ENCODE measurements around the gene UVRAG.

Gene UVRAG

DNA sequence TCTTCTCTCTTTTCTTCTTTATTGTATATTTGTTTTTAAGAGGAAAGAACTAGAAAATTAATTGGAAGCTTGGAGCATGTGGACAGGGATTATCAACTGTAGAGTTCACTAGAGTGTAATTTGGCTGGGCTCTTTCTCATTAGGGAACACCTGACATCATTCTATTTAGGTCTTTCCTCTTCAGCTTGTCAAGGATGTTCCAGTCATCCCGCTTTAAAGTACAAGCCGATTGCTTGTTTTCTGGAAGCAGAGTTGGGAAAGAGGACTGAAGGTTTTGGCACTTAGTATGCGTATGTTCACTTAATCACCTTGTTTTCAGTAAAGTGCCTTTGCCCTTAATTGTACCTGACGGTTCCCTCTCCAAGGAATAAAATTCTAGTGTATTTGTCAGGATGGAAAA is 279.7 kb downstream of the UVRAG start:
- peaks cover 7% of the 10 kb centered on the region for H3K36me3 ChIP-seq (ENCODE audit: control insufficient read depth, insufficient read depth, low read length)
- H3K27me3 ChIP-seq (replicated peaks; ENCODE audit: control insufficient read depth, insufficient read depth, low read length): no peaks in the 10 kb centered on the region
- DNase-seq (ENCODE audit: extremely low read depth, insufficient read length): no peak
- TF ChIP-seq, protein P1, sequence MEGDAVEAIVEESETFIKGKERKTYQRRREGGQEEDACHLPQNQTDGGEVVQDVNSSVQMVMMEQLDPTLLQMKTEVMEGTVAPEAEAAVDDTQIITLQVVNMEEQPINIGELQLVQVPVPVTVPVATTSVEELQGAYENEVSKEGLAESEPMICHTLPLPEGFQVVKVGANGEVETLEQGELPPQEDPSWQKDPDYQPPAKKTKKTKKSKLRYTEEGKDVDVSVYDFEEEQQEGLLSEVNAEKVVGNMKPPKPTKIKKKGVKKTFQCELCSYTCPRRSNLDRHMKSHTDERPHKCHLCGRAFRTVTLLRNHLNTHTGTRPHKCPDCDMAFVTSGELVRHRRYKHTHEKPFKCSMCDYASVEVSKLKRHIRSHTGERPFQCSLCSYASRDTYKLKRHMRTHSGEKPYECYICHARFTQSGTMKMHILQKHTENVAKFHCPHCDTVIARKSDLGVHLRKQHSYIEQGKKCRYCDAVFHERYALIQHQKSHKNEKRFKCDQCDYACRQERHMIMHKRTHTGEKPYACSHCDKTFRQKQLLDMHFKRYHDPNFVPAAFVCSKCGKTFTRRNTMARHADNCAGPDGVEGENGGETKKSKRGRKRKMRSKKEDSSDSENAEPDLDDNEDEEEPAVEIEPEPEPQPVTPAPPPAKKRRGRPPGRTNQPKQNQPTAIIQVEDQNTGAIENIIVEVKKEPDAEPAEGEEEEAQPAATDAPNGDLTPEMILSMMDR (IDR thresholded peaks at IDR 0.05; ENCODE audit: insufficient read depth, low read length, poor library complexity, severe bottlenecking): no peak
- H3K4me3 ChIP-seq (replicated peaks; ENCODE audit: low read depth, low read length): no peak overlapping the region

DNA sequence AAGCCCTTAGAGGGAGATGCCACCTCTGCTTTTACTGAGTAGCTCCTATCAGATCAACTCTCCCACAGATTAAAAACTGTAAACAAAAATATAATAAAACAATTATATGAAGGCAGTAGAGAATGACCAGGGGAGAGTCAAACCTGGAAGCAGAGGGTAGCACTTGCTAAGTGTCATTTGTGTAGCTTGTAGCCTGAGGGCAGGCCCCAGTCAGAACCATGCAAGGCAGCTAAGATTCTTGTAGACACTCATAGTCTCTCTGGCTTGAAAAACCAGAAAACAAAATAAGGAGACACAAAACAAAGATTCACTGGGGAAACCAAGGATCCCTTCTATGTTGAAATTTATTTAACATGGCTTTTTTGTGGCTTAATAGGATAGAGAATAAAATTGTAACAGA is 280.9 kb downstream of the UVRAG start:
- H3K4me3 ChIP-seq (replicated peaks; ENCODE audit: low read depth, low read length): no peak overlapping the region
- no peaks in the 10 kb centered on the region for H3K27me3 ChIP-seq (replicated peaks; ENCODE audit: control insufficient read depth, insufficient read depth, low read length)
- H3K36me3 ChIP-seq (ENCODE audit: control insufficient read depth, insufficient read depth, low read length): peaks cover 5% of the 10 kb centered on the region
- DNase-seq (ENCODE audit: extremely low read depth, insufficient read length): no peak
- TF ChIP-seq, protein P1 (IDR thresholded peaks at IDR 0.05; ENCODE audit: insufficient read depth, low read length, poor library complexity, severe bottlenecking): no peak

- H3K36me3 ChIP-seq (ENCODE audit: control insufficient read depth, insufficient read depth, low read length): peaks cover 5% of the 10 kb centered on the region
- TF ChIP-seq, protein P1 (IDR thresholded peaks at IDR 0.05; ENCODE audit: insufficient read depth, low read length, poor library complexity, severe bottlenecking): no peak
- no peak for DNase-seq (ENCODE audit: extremely low read depth, insufficient read length)
- H3K4me3 ChIP-seq (replicated peaks; ENCODE audit: low read depth, low read length): no peak overlapping the region
- no peaks in the 10 kb centered on the region for H3K27me3 ChIP-seq (replicated peaks; ENCODE audit: control insufficient read depth, insufficient read depth, low read length)
Measured at GRCh38 chr11:76096552-76096951, 281.5 kb downstream of the UVRAG start.

DNA sequence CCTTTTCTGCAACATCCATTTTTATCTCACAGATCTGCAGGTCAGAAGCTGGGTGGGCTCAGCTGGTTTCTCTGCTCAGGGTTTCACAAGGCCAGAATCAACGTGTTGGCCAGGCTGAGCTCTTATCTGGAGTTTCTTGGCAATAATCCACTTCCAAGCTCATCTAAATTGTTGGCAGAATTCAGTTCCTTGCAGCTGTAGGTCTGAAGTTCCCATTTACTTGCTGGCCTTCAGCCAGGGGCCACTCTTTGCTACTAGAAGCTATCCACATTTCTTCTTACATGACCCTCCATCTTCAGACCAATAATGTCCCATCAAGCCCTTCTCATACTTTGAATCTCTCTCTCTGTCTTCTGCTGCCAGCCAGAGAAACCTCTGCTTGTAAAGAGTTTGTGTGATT is 287.8 kb downstream of the UVRAG start:
- Histone ChIP-seq H3K4me3 (replicated peaks; ENCODE audit: low read depth, low read length) (no peak overlapping the region), H3K36me3 (ENCODE audit: control insufficient read depth, insufficient read depth, low read length) (peaks cover 1% of the 10 kb centered on the region), H3K27me3 (replicated peaks; ENCODE audit: control insufficient read depth, insufficient read depth, low read length) (no peaks in the 10 kb centered on the region)
- TF ChIP-seq, protein P1 (IDR thresholded peaks at IDR 0.05; ENCODE audit: insufficient read depth, low read length, poor library complexity, severe bottlenecking): no peak
- no peak for DNase-seq (ENCODE audit: extremely low read depth, insufficient read length)

DNA sequence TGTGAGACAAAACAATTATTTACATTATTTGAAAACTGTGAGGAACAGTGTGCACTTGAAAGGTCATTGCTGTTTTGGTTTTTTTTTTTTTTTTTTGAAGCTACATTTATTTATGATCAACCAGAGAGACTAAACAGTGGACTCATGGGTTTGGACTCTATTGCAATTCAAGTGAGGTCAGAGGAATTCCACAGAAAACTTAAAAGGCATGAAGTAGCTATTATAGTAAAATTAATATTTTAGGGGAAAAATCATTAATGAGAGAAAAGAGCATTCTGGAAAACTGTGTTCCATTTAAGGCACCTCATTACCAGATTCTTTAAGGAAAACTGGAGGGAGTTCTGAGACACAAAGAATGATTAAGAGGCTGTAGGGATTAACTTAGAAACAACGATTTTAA is 288.4 kb downstream of the UVRAG start:
- Histone ChIP-seq H3K36me3 (ENCODE audit: control insufficient read depth, insufficient read depth, low read length) (peaks cover 1% of the 10 kb centered on the region), H3K27me3 (replicated peaks; ENCODE audit: control insufficient read depth, insufficient read depth, low read length) (no peaks in the 10 kb centered on the region), H3K4me3 (replicated peaks; ENCODE audit: low read depth, low read length) (no peak overlapping the region)
- DNase-seq (ENCODE audit: extremely low read depth, insufficient read length): no peak
- TF ChIP-seq, protein P1 (IDR thresholded peaks at IDR 0.05; ENCODE audit: insufficient read depth, low read length, poor library complexity, severe bottlenecking): no peak

- Histone ChIP-seq H3K4me3 (replicated peaks; ENCODE audit: low read depth, low read length) (no peak overlapping the region), H3K36me3 (ENCODE audit: control insufficient read depth, insufficient read depth, low read length) (no peaks in the 10 kb centered on the region; the same call in 1 of the 2 replicates), H3K27me3 (replicated peaks; ENCODE audit: control insufficient read depth, insufficient read depth, low read length) (no peaks in the 10 kb centered on the region)
- TF ChIP-seq, protein P1 (IDR thresholded peaks at IDR 0.05; ENCODE audit: insufficient read depth, low read length, poor library complexity, severe bottlenecking): no peak
- DNase-seq (ENCODE audit: extremely low read depth, insufficient read length): no peak
Measured at GRCh38 chr11:76104285-76104684, 289.3 kb downstream of the UVRAG start.
